GM18505 (cell line): ENCODE measurements around the gene PARK7.
"Not testable (repeated sequence)": the region's sequence is repeated elsewhere in the genome, so short reads cannot be mapped to it uniquely, and the experiment has no call there.

Experiments used
- ATAC-seq: cut with Tn5 transposase; IDR thresholded peaks from one replicate; pipeline ENCODE4 v1.9.1; 2021; ENCODE audit not compliant: unreplicated experiment
- POLR2A ChIP-seq: IDR thresholded peaks from 4 replicates; pipeline ENCODE4 v1.6.1; 2011; ENCODE audit warnings: borderline replicate concordance; ENCODE audit not compliant: insufficient read depth, insufficient read length; ENCODE audit errors: extremely low read depth

The PARK7 gene

GRCh38 chr1:7961216-7962013, at the start of gene PARK7:
PARK7 (plus strand) TSS chr1:7961711; CDS start chr1:7962786, 1,075 bp downstream.
- peak; percentile 94 for ATAC-seq
- TF ChIP-seq POLR2A: peak; percentile 100

- ATAC-seq: no peak
- no peak for TF ChIP-seq POLR2A
Observed at GRCh38 chr1:7912145-7912544, 49.4 kb upstream of the PARK7 start.

GRCh38 chr1:7912743-7913557, 48.6 kb upstream of the PARK7 start:
- no peak for TF ChIP-seq POLR2A

GRCh38 chr1:7915826-7916500, 45.5 kb upstream of the PARK7 start:
- TF ChIP-seq POLR2A: no peak
- ATAC-seq: no peak

More at GRCh38 chr1:7912743-7913557, 48.6 kb upstream of the PARK7 start:
- ATAC-seq: no peak

GRCh38 chr1:7916501-7916830, 45.0 kb upstream of the PARK7 start:
- no peak for ATAC-seq
- no peak for TF ChIP-seq POLR2A

- not testable (repeated sequence) for ATAC-seq
Observed at GRCh38 chr1:7917971-7918370, 43.5 kb upstream of the PARK7 start.

- no peak for TF ChIP-seq POLR2A
- no peak for ATAC-seq
Observed at GRCh38 chr1:7919880-7920279, 41.6 kb upstream of the PARK7 start.

- no peak for TF ChIP-seq POLR2A
- no peak for ATAC-seq
Observed at GRCh38 chr1:7921796-7922195, 39.7 kb upstream of the PARK7 start.

- ATAC-seq: no peak
- TF ChIP-seq POLR2A: no peak
Observed at GRCh38 chr1:7922301-7922700, 39.2 kb upstream of the PARK7 start.

GRCh38 chr1:7927061-7927460, 34.5 kb upstream of the PARK7 start:
- ATAC-seq: not testable (repeated sequence)

- no peak for TF ChIP-seq POLR2A
- ATAC-seq: no peak
Observed at GRCh38 chr1:7928247-7928646, 33.3 kb upstream of the PARK7 start.

GRCh38 chr1:7929637-7930036, 31.9 kb upstream of the PARK7 start:
- no peak for ATAC-seq
- TF ChIP-seq POLR2A: no peak

GRCh38 chr1:7930645-7931445, 30.7 kb upstream of the PARK7 start:
- TF ChIP-seq POLR2A: no peak
- ATAC-seq: no peak

GRCh38 chr1:7931446-7931812, 30.1 kb upstream of the PARK7 start:
- ATAC-seq: no peak
- no peak for TF ChIP-seq POLR2A
